ENCODE data around the gene MED13.

MED13 gene

DNA sequence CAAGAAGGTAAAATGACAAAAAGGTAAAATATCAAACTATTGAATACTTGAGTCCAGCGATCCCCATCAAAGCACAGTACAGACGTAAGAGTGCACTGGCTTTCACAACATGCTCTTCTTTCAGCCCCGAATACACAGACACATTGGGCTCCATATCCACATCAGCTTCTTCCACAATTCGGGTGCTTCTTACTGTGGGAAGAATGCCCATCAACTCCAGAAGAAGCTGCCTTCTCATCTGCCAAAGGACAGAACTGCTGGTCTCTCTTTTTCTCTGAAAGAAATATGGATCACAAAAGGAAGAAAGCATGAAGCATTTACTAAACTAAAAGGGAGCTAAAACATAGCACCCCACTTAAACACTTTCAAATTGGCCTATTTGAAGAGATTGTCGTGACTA lies 157.7 kb downstream of the MED13 start:
- TF ChIP-seq TCF12 (IDR thresholded peaks at IDR 0.05; ENCODE audit: low read depth): no peak
- no peak for TF ChIP-seq REST (IDR thresholded peaks at IDR 0.05; ENCODE audit: low read depth)
- no peak for TF ChIP-seq NFIC (IDR thresholded peaks at IDR 0.05)
- no peak for TF ChIP-seq CREB1 (IDR thresholded peaks at IDR 0.05; ENCODE audit: low read depth)

GRCh38 chr17:61904094-61904710 lies 160.9 kb downstream of the MED13 start:
- TF ChIP-seq EP300 (IDR thresholded peaks at IDR 0.05; ENCODE audit: borderline replicate concordance): no peak
- no peak for TF ChIP-seq RAD21 (IDR thresholded peaks at IDR 0.05; ENCODE audit: low read depth)
- no peak for TF ChIP-seq NFIC (IDR thresholded peaks at IDR 0.05)
- TF ChIP-seq CEBPB (IDR thresholded peaks at IDR 0.05): no peak
- TF ChIP-seq, protein P1, sequence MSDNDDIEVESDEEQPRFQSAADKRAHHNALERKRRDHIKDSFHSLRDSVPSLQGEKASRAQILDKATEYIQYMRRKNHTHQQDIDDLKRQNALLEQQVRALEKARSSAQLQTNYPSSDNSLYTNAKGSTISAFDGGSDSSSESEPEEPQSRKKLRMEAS (IDR thresholded peaks at IDR 0.05): no peak
- TF ChIP-seq FOXM1 (IDR thresholded peaks at IDR 0.05; ENCODE audit: borderline replicate concordance, low read depth): no peak
- TF ChIP-seq YY1 (IDR thresholded peaks at IDR 0.05; ENCODE audit: low read depth): no peak

DNA sequence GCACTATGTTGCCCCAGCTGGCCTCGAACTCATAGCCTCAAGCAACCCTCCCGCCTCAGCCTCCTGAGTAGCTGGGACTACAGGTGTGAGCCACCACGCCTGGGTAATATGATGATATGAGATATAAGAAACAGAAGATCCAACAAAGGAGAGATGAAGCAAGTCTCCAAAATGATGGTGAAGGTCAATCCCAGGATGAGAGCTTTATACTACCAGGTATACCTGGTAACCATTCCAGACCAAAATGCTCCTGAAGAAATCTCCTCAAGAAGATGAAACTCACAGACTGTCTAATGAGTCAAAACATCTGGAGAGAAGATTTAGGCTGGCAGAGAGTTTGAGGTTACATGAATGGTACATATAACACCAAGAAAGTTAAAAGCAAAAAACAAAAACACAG lies 161.8 kb downstream of the MED13 start:
- TF ChIP-seq EP300 (IDR thresholded peaks at IDR 0.05; ENCODE audit: borderline replicate concordance): no peak

DNA sequence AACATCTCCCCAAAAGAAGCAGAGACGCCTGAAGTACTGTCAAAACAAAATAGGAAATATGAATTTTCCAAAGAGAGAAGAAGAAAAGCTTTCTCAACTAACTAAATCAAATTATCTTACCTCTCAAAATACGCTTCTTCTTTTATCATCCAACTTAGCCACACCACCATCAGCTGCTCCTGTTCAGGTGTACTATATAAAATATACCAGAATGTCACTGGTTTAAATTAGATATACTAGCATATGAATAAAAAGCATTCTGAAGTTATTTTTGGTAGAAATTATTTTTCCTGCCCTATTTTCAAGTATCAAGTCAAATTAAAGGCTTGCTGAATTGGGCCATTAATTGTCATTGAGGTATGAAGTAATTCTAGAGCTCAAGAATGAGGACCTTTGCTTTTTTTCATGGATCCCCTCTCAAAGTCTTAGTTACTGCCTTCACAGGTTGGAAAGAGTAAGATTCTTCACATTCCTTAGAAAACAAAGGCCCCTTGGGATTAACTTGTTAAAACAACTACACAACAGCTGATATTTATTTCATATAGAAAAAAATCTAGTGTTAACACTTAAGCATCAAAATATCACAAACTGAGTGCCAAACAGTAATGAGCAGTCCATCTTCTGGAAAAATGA lies 167.4 kb downstream of the MED13 start:
- no peak for TF ChIP-seq TAF1 (IDR thresholded peaks at IDR 0.05; ENCODE audit: low read depth)
- no peak for TF ChIP-seq TCF12 (IDR thresholded peaks at IDR 0.05; ENCODE audit: low read depth)
- no peak for TF ChIP-seq REST (IDR thresholded peaks at IDR 0.05; ENCODE audit: low read depth)
- no peak for TF ChIP-seq YY1 (IDR thresholded peaks at IDR 0.05; ENCODE audit: low read depth)
- TF ChIP-seq, protein P2, sequence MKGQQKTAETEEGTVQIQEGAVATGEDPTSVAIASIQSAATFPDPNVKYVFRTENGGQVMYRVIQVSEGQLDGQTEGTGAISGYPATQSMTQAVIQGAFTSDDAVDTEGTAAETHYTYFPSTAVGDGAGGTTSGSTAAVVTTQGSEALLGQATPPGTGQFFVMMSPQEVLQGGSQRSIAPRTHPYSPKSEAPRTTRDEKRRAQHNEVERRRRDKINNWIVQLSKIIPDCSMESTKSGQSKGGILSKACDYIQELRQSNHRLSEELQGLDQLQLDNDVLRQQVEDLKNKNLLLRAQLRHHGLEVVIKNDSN (IDR thresholded peaks at IDR 0.05): no peak
- TF ChIP-seq CEBPB (IDR thresholded peaks at IDR 0.05): no peak
- TF ChIP-seq EP300 (IDR thresholded peaks at IDR 0.05; ENCODE audit: borderline replicate concordance): no peak
- TF ChIP-seq, protein P1 (IDR thresholded peaks at IDR 0.05): no peak
- TF ChIP-seq ZBTB7A (IDR thresholded peaks at IDR 0.05; ENCODE audit: low read depth): no peak
- TF ChIP-seq EGR1 (IDR thresholded peaks at IDR 0.05): no peak

DNA sequence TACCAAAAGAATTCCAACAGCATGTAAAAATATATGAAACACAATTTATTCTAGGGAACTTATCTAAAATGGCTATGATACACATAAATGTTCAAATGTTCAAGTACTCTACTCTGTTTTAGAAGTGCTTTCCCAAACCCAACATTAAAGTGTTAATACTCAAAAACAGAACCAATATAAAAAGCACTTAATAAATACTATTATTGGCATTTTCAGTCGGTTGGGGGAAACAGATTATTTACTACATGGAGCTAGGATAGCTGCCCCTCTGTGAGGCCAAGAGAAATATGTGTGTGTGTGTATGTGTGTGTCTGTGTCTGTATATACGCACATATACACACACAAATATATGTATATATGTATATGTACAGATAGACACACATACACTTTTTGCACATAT lies 169.7 kb downstream of the MED13 start:
- TF ChIP-seq, protein P2 (IDR thresholded peaks at IDR 0.05): no peak

Measured in Ishikawa (cell line).